ENCODE data around the gene LCORL.

LCORL gene

GRCh38 chr4:18025288-18025687 is 3.7 kb upstream of the LCORL start:
- Histone ChIP-seq H3K4me1 (peaks cover 0 to 10% (median 3%) of the 10 kb centered on the region in 4 donors), H3K4me3 (no peak overlapping the region), H3K9me3 (no peaks in the 10 kb centered on the region), H3K27me3 (no peaks in the 10 kb centered on the region), H3K27ac (no peak overlapping the region), H3K36me3 (no peaks in the 10 kb centered on the region)
- TF ChIP-seq CTCF (IDR thresholded peaks at IDR 0.05), result no peak
- DNase-seq, result no peak
- intact Hi-C loops (cut with DNase I; ENCODE audit: low total_unique reads), result no loop called here

GRCh38 chr4:18022572-18023050 is 1.1 kb upstream of the LCORL start:
- intact Hi-C loops (cut with DNase I; ENCODE audit: low total_unique reads), result loop anchor here (5.0 kb wide), 1 partner anchor 210 kb away; the partner anchor contains the start of genes DCAF16 and NCAPG
- peak overlapping the region; percentile 91 to 97 for H3K4me3 ChIP-seq
- DNase-seq, result no peak
- H3K27ac ChIP-seq, result peak overlapping the region; percentile 91 to 97
- H3K36me3 ChIP-seq, result no peaks in the 10 kb centered on the region
- H3K4me1 ChIP-seq, result peaks cover 0 to 11% (median 11%) of the 10 kb centered on the region in 4 donors
- H3K9me3 ChIP-seq, result no peaks in the 10 kb centered on the region
- no peak for TF ChIP-seq CTCF (IDR thresholded peaks at IDR 0.05)
- no peaks in the 10 kb centered on the region for H3K27me3 ChIP-seq

GRCh38 chr4:18021470-18021719 is 160 bp downstream of the LCORL start:
- Histone ChIP-seq H3K36me3 (no peaks in the 10 kb centered on the region), H3K27me3 (no peaks in the 10 kb centered on the region), H3K4me3 (peak overlapping the region; percentile 91 to 97), H3K4me1 (peaks cover 0 to 11% (median 11%) of the 10 kb centered on the region in 4 donors), H3K27ac (peak overlapping the region; percentile 91 to 97), H3K9me3 (no peaks in the 10 kb centered on the region)
- no peak for DNase-seq
- no peak for TF ChIP-seq CTCF (IDR thresholded peaks at IDR 0.05)
- intact Hi-C loops (cut with DNase I; ENCODE audit: low total_unique reads), result loop anchor here (5.0 kb wide), 1 partner anchor 209 kb away; the partner anchor contains the start of genes DCAF16 and NCAPG

- Histone ChIP-seq H3K27me3 (no peaks in the 10 kb centered on the region), H3K27ac (peak overlapping the region; percentile 91 to 97), H3K36me3 (no peaks in the 10 kb centered on the region), H3K9me3 (no peaks in the 10 kb centered on the region), H3K4me1 (peaks cover 0 to 11% (median 11%) of the 10 kb centered on the region in 4 donors), H3K4me3 (peak overlapping the region; percentile 91 to 97)
- DNase-seq, result peak; percentile 64 to 81
- TF ChIP-seq CTCF (IDR thresholded peaks at IDR 0.05), result no peak
- intact Hi-C loops (cut with DNase I; ENCODE audit: low total_unique reads), result loop anchor here (5.0 kb wide), 1 partner anchor 209 kb away; the partner anchor contains the start of genes DCAF16 and NCAPG
These were observed 685 bp downstream of the LCORL start for GRCh38 chr4:18020671-18021469.

- peak overlapping the region; percentile 91 to 97 for H3K4me3 ChIP-seq
- intact Hi-C loops (cut with DNase I; ENCODE audit: low total_unique reads), result loop anchor here (5.0 kb wide), 1 partner anchor 208 kb away; the partner anchor contains the start of genes DCAF16 and NCAPG
- H3K36me3 ChIP-seq, result no peaks in the 10 kb centered on the region
- TF ChIP-seq CTCF (IDR thresholded peaks at IDR 0.05), result no peak
- H3K4me1 ChIP-seq, result peaks cover 0 to 11% (median 11%) of the 10 kb centered on the region in 4 donors
- no peak for DNase-seq
- no peaks in the 10 kb centered on the region for H3K9me3 ChIP-seq
- peak overlapping the region; percentile 91 to 97 for H3K27ac ChIP-seq
- H3K27me3 ChIP-seq, result no peaks in the 10 kb centered on the region
These were observed 1.3 kb downstream of the LCORL start for GRCh38 chr4:18020145-18020670.
